GM12878 (cell line): ENCODE data around the gene IDS. TPM values are rescaled to one million over a fixed set of nuclear protein-coding genes. Genes with fewer than 3 reads are reported as not detected.

Experiments
- BCL11A ChIP-seq: IDR thresholded peaks from 2 replicates; pipeline ENCODE4 v1.6.1; 2011; ENCODE audit warnings: low read depth, low read length
- BHLHE40 ChIP-seq, 2 experiments: fragments of 450-650 bp in 1 of 2; IDR thresholded peaks; 2 replicates each; pipeline ENCODE4 v1.6.1; 2011 to 2017; ENCODE audit warnings: low read depth in 2 of 2, borderline replicate concordance in 1 of 2, improper control_type of control experiment in 1 of 2, low read length in 1 of 2, mild to moderate bottlenecking in 1 of 2
- E2F8 ChIP-seq: fragments of 450-650 bp; IDR thresholded peaks from 2 replicates; pipeline ENCODE4 v1.6.1; 2018; ENCODE audit warnings: mild to moderate bottlenecking, low read depth, moderate library complexity; ENCODE audit not compliant: partially characterized antibody
- NRF1 ChIP-seq: conservative IDR thresholded peaks from 2 replicates; pipeline ENCODE4 v1.6.1; 2011; ENCODE audit warnings: mild to moderate bottlenecking, low read depth, low read length, improper control_type of control experiment
- SMAD5 ChIP-seq: IDR thresholded peaks from 2 replicates; pipeline ENCODE4 v1.6.1; 2016; ENCODE audit warnings: antibody characterized with exemption, low read depth
- SUPT20H ChIP-seq: IDR thresholded peaks from 2 replicates; pipeline ENCODE4 v1.6.1; 2011; ENCODE audit warnings: low read depth, mild to moderate bottlenecking, low read length, moderate library complexity, borderline replicate concordance; ENCODE audit not compliant: control insufficient read depth
- USF1 ChIP-seq: IDR thresholded peaks from 2 replicates; pipeline ENCODE4 v1.6.1; 2011; ENCODE audit warnings: borderline replicate concordance, low read depth, mild to moderate bottlenecking, moderate library complexity, mixed read lengths, low read length; ENCODE audit not compliant: insufficient read depth; ENCODE audit errors: extremely low read length
- WRNIP1 ChIP-seq: IDR thresholded peaks from 2 replicates; pipeline ENCODE4 v1.6.1; 2011; ENCODE audit warnings: low read depth, low read length, improper control_type of control experiment, borderline replicate concordance
- ZBTB4 ChIP-seq: fragments of 450-650 bp; formaldehyde crosslinking; IDR thresholded peaks from 2 replicates; pipeline ENCODE4 v1.4.0; 2022; ENCODE audit warnings: mild to moderate bottlenecking, moderate library complexity
- polyA plus RNA-seq, 11 experiments: library from polyadenylated mRNA; depleted of rRNA in 4 of 11; unstranded in 6 of 11; stranded (reverse) in 5 of 11; fragments of >200 nt; fragmentation: Nextera tagmentation in 4 of 11; fragmentation: Illumina TruSeq in 1 of 11; extraction: Ambion mirVana in 4 of 11; extraction: Trizol in 1 of 11; gene quantifications; 1 replicate in 1 of 11; 2 replicates in 10 of 11; pipeline versions ENCODE4 v1.2.1 to v1.2.3, GENCODE V29; 2011 to 2016; ENCODE audit warnings: inconsistent platforms in 2 of 11, missing spikeins in 2 of 11, low read depth in 1 of 11
- total RNA-seq, 4 experiments: library from RNA; depleted of rRNA in 3 of 4; stranded (reverse); fragments of >200 nt in 3 of 4; fragmentation: Illumina TruSeq in 1 of 4; extraction: Trizol in 1 of 4; gene quantifications; 2 replicates each; pipeline versions ENCODE4 v1.2.1 to v1.2.3, GENCODE V29; 2013 to 2021

The IDS gene
- total and polyA plus RNA-seq, 10 of the 15 experiments (the other 5 are each of a cell fraction or from before 2014, with no cell fraction given): 6.1 to 79.1 (median 51.7) TPM

- TF ChIP-seq ZBTB4 (no peak), BCL11A (no peak), NRF1 (no peak), BHLHE40 (IDR thresholded peaks at IDR 0.05; ENCODE audit: borderline replicate concordance in 1 of 2, low read depth in 2 of 2, low read length in 1 of 2) (no peak), USF1 (no peak), WRNIP1 (no peak), SMAD5 (no peak), E2F8 (no peak), SUPT20H (no peak)
These were observed 43.4 kb downstream of the IDS start (continued) for GRCh38 chrX:149461746-149462145.
